Neural progenitor cell (in vitro differentiated cells): ENCODE results near the gene VMO1. TPM values are rescaled to one million over a fixed set of nuclear protein-coding genes. Genes with fewer than 3 reads are reported as not detected.
A peak's percentile ranks its signal among the peaks of the same experiment; 100 is the strongest.

ENCODE experiments used
- DNase-seq: peaks from one replicate; pipeline ENCODE4 v3.0.0-alpha.2; 2016; ENCODE audit warnings: low spot score
- H2AFZ ChIP-seq: fragments of 200-600 bp; sonication (generic); replicated peaks from 2 replicates; pipeline ENCODE4 v1.6.1; 2016; ENCODE audit warnings: antibody characterized with exemption
- H3F3A ChIP-seq: fragments of 200-600 bp; sonication (generic); 2 replicates; pipeline ENCODE4 v1.6.1; 2016; ENCODE audit warnings: antibody characterized with exemption, low read depth
- H3K27ac ChIP-seq: fragments of 200-600 bp; sonication (generic); 2 replicates; pipeline ENCODE4 v1.5.1; 2016; ENCODE audit warnings: mild to moderate bottlenecking
- H3K27me3 ChIP-seq: fragments of 200-600 bp; sonication (generic); 2 replicates; pipeline ENCODE4 v1.6.1; 2016; ENCODE audit warnings: mild to moderate bottlenecking, moderate library complexity
- H3K36me3 ChIP-seq: fragments of 200-600 bp; sonication (generic); 2 replicates; pipeline ENCODE4 v1.5.1; 2016
- H3K4me1 ChIP-seq: fragments of 200-600 bp; sonication (generic); 2 replicates; pipeline ENCODE4 v1.6.1; 2016; ENCODE audit warnings: mixed run types
- H3K4me2 ChIP-seq: fragments of 200-600 bp; sonication (generic); 2 replicates; pipeline ENCODE4 v1.6.1; 2016
- H3K4me3 ChIP-seq: fragments of 200-600 bp; sonication (generic); 2 replicates; pipeline ENCODE4 v1.5.1; 2016
- H3K79me2 ChIP-seq: fragments of 200-600 bp; sonication (generic); 2 replicates; pipeline ENCODE4 v1.6.1; 2016; ENCODE audit warnings: low read depth
- H3K9ac ChIP-seq: fragments of 200-600 bp; sonication (generic); 2 replicates; pipeline ENCODE4 v1.6.1; 2016
- H3K9me3 ChIP-seq: fragments of 200-600 bp; sonication (generic); 2 replicates; pipeline ENCODE4 v1.5.1; 2016; ENCODE audit warnings: low read depth
- H4K20me1 ChIP-seq: fragments of 200-600 bp; sonication (generic); 2 replicates; pipeline ENCODE4 v1.6.1; 2016; ENCODE audit warnings: low read depth
- H3K27ac Mint-ChIP-seq: 3 replicates; pipeline ENCODE4 v1.8.0; 2021; ENCODE audit warnings: mixed read lengths
- H3K27me3 Mint-ChIP-seq: 2 replicates; pipeline ENCODE4 v1.8.0; 2022; ENCODE audit warnings: low read depth, mild to moderate bottlenecking, inconsistent platforms, moderate library complexity, mixed read lengths; ENCODE audit not compliant: insufficient read depth
- H3K36me3 Mint-ChIP-seq: 3 replicates; pipeline ENCODE4 v1.8.0; 2021; ENCODE audit warnings: mixed read lengths
- H3K4me1 Mint-ChIP-seq: 3 replicates; pipeline ENCODE4 v1.8.0; 2021; ENCODE audit warnings: mixed read lengths
- H3K4me3 Mint-ChIP-seq: 3 replicates; pipeline ENCODE4 v1.8.0; 2021; ENCODE audit warnings: mild to moderate bottlenecking, moderate library complexity, mixed read lengths
- H3K9me3 Mint-ChIP-seq: 3 replicates; pipeline ENCODE4 v1.8.0; 2020; ENCODE audit warnings: mixed read lengths
- CTCF ChIP-seq: fragments of 200-600 bp; sonication (generic); IDR thresholded peaks from 2 replicates; pipeline ENCODE4 v1.5.1; 2017; ENCODE audit warnings: antibody characterized with exemption, mild to moderate bottlenecking
- EZH2 ChIP-seq: fragments of 200-600 bp; sonication (generic); IDR thresholded peaks from 2 replicates; pipeline ENCODE4 v1.6.1; 2017; ENCODE audit warnings: antibody characterized with exemption, mild to moderate bottlenecking, moderate library complexity
- EZH2phosphoT487 ChIP-seq: fragments of 200-600 bp; sonication (generic); IDR thresholded peaks from 2 replicates; pipeline ENCODE4 v1.6.1; 2017; ENCODE audit warnings: antibody characterized with exemption
- total RNA-seq: library from RNA; depleted of rRNA; stranded (reverse); fragments of >200 nt; gene quantifications from 2 replicates; pipeline ENCODE4 v1.2.3, GENCODE V29; 2015; ENCODE audit warnings: low replicate concordance

Gene VMO1
- total RNA-seq, 1 donor from 2014 or later, result not detected

- Histone ChIP-seq H3K4me1 (peaks cover 3% of the 10 kb centered on the region), H3K79me2 (no peaks in the 10 kb centered on the region), H3F3A (peaks cover 14% of the 10 kb centered on the region), H2AFZ (no peak overlapping the region), H3K9ac (no peak overlapping the region), H3K27ac (no peak overlapping the region), H3K9me3 (no peaks in the 10 kb centered on the region), H3K36me3 (no peaks in the 10 kb centered on the region), H3K4me2 (no peak overlapping the region), H3K4me3 (no peak overlapping the region), H4K20me1 (no peaks in the 10 kb centered on the region), H3K27me3 (peaks cover 77% of the 10 kb centered on the region)
- Mint-ChIP-seq H3K27me3 (peaks cover 32% of the 10 kb centered on the region), H3K27ac (no peak overlapping the region), H3K4me1 (peaks cover 3% of the 10 kb centered on the region), H3K9me3 (peaks cover 5% of the 10 kb centered on the region), H3K36me3 (no peaks in the 10 kb centered on the region), H3K4me3 (no peak overlapping the region)
- DNase-seq, result no peak
- TF ChIP-seq EZH2 (no peak), EZH2phosphoT487 (no peak), CTCF (no peak)
These were observed 37.5 kb downstream of the VMO1 start for GRCh38 chr17:4748686-4749085.

- no peak overlapping the region for H3K27ac ChIP-seq
- peaks cover 14% of the 10 kb centered on the region for H3F3A ChIP-seq
- TF ChIP-seq EZH2 (no peak), CTCF (no peak), EZH2phosphoT487 (no peak)
- Mint-ChIP-seq H3K36me3 (no peaks in the 10 kb centered on the region), H3K4me3 (peak overlapping the region; percentile 46), H3K9me3 (peaks cover 5% of the 10 kb centered on the region), H3K27ac (no peak overlapping the region), H3K4me1 (peaks cover 3% of the 10 kb centered on the region), H3K27me3 (peaks cover 38% of the 10 kb centered on the region)
- H3K9me3 ChIP-seq, result no peaks in the 10 kb centered on the region
- no peaks in the 10 kb centered on the region for H4K20me1 ChIP-seq
- peaks cover 77% of the 10 kb centered on the region for H3K27me3 ChIP-seq
- no peak overlapping the region for H3K9ac ChIP-seq
- no peak overlapping the region for H3K4me2 ChIP-seq
- no peak overlapping the region for H2AFZ ChIP-seq
- no peak for DNase-seq
- H3K36me3 ChIP-seq, result no peaks in the 10 kb centered on the region
- H3K79me2 ChIP-seq, result no peaks in the 10 kb centered on the region
- no peak overlapping the region for H3K4me3 ChIP-seq
- peaks cover 3% of the 10 kb centered on the region for H3K4me1 ChIP-seq
These were observed 38.3 kb downstream of the VMO1 start for GRCh38 chr17:4747847-4748246.

- Mint-ChIP-seq H3K9me3 (peaks cover 5% of the 10 kb centered on the region), H3K36me3 (no peaks in the 10 kb centered on the region), H3K4me3 (peak overlapping the region; percentile 69), H3K27ac (no peak overlapping the region), H3K27me3 (peaks cover 52% of the 10 kb centered on the region), H3K4me1 (peaks cover 5% of the 10 kb centered on the region)
- TF ChIP-seq EZH2 (peak; percentile 46), CTCF (peak; percentile 20), EZH2phosphoT487 (no peak)
- H2AFZ ChIP-seq, result peak overlapping the region; percentile 93
- no peak overlapping the region for H3K27ac ChIP-seq
- no peaks in the 10 kb centered on the region for H4K20me1 ChIP-seq
- peaks cover 15% of the 10 kb centered on the region for H3F3A ChIP-seq
- no peak overlapping the region for H3K9ac ChIP-seq
- peak; percentile 82 for DNase-seq
- H3K4me3 ChIP-seq, result peak overlapping the region; percentile 49
- no peaks in the 10 kb centered on the region for H3K36me3 ChIP-seq
- no peaks in the 10 kb centered on the region for H3K79me2 ChIP-seq
- no peaks in the 10 kb centered on the region for H3K9me3 ChIP-seq
- peaks cover 3% of the 10 kb centered on the region for H3K4me1 ChIP-seq
- H3K4me2 ChIP-seq, result peak overlapping the region; percentile 79
- peaks cover 87% of the 10 kb centered on the region for H3K27me3 ChIP-seq
These were observed 40.9 kb downstream of the VMO1 start for GRCh38 chr17:4744999-4745969.
